ENCODE results near the gene USP12.

Gene USP12

GRCh38 chr13:27182844-27183497 is 11.4 kb upstream of the USP12 start:
- DNase-seq = no peak

GRCh38 chr13:27182054-27182453 is 10.4 kb upstream of the USP12 start:
- no peak for DNase-seq

- DNase-seq = no peak
Observed at GRCh38 chr13:27177852-27178251, 6.2 kb upstream of the USP12 start.

- DNase-seq = no peak
Observed at GRCh38 chr13:27176470-27177410, 5.1 kb upstream of the USP12 start.

- DNase-seq = no peak
Observed at GRCh38 chr13:27174766-27175455, 3.3 kb upstream of the USP12 start.

GRCh38 chr13:27172495-27172842 is 858 bp upstream of the USP12 start:
- no peak for DNase-seq

- peak; percentile 89 to 92 for DNase-seq
Observed at GRCh38 chr13:27171827-27172494, 350 bp upstream of the USP12 start.

GRCh38 chr13:27170516-27171243 is 931 bp downstream of the USP12 start:
- peak; percentile 65 to 67 for DNase-seq

- no peak for DNase-seq
Observed at GRCh38 chr13:27170221-27170515, 1.4 kb downstream of the USP12 start.

- no peak for DNase-seq
Observed at GRCh38 chr13:27168906-27169657, 2.5 kb downstream of the USP12 start.

GRCh38 chr13:27168086-27168485 is 3.5 kb downstream of the USP12 start:
- DNase-seq = no peak

- no peak for DNase-seq
Observed at GRCh38 chr13:27166313-27166712, 5.3 kb downstream of the USP12 start.

GRCh38 chr13:27161980-27162379 is 9.6 kb downstream of the USP12 start:
- no peak for DNase-seq

- no peak for DNase-seq
Observed at GRCh38 chr13:27161423-27161822, 10.2 kb downstream of the USP12 start.

- DNase-seq = no peak
Observed at GRCh38 chr13:27160657-27161295, 10.8 kb downstream of the USP12 start.

- DNase-seq = no peak
Observed at GRCh38 chr13:27159806-27160563, 11.6 kb downstream of the USP12 start.

GRCh38 chr13:27158335-27158734 is 13.3 kb downstream of the USP12 start:
- no peak for DNase-seq

GRCh38 chr13:27151798-27152599 is 19.6 kb downstream of the USP12 start:
- no peak for DNase-seq

GRCh38 chr13:27149702-27150101 is 21.9 kb downstream of the USP12 start:
- no peak for DNase-seq

- no peak for DNase-seq
Observed at GRCh38 chr13:27148900-27149299, 22.7 kb downstream of the USP12 start.
